Upper lobe of right lung (tissue), 1 donor: ENCODE measurements around the gene PSD. TPM values are rescaled to one million over a fixed set of nuclear protein-coding genes. Genes with fewer than 3 reads are reported as not detected.

ENCODE experiments used
- ATAC-seq: fragments of 200-7000 bp; cut with Tn5 transposase; one replicate; pipeline ENCODE4 v1.9.1; 2020; ENCODE audit warnings: mild to moderate bottlenecking, moderate library complexity
- DNase-seq: peaks from one replicate; pipeline ENCODE4 v3.0.0-alpha.2; 2020
- H3K27ac ChIP-seq: fragments of 200-600 bp; one replicate; pipeline ENCODE4 v1.8.0; 2022
- H3K27me3 ChIP-seq: fragments of 200-600 bp; one replicate; pipeline ENCODE4 v1.8.0; 2022; ENCODE audit warnings: mild to moderate bottlenecking
- H3K36me3 ChIP-seq: fragments of 200-600 bp; one replicate; pipeline ENCODE4 v1.8.0; 2022
- H3K4me1 ChIP-seq: fragments of 200-600 bp; one replicate; pipeline ENCODE4 v1.8.0; 2022
- H3K4me3 ChIP-seq: fragments of 200-600 bp; one replicate; pipeline ENCODE4 v1.8.0; 2022; ENCODE audit warnings: mild to moderate bottlenecking
- H3K9me3 ChIP-seq: fragments of 200-600 bp; one replicate; pipeline ENCODE4 v1.8.0; 2022
- CTCF ChIP-seq: fragments of 200-600 bp; IDR thresholded peaks from one replicate; pipeline ENCODE4 v1.8.0; 2022; ENCODE audit warnings: antibody characterized with exemption
- intact Hi-C: fragments of 100-400 bp; cut with DNase I; formaldehyde crosslinking; loops from one replicate; pipeline ENCODE4 v1.11.0; 2022
- total RNA-seq: library from RNA; stranded (reverse); fragmentation: NEBNext Ultra II Directional; extraction: Animal tissue kit (Norgen Biotek cat#: 25700); gene quantifications from one replicate; pipeline ENCODE4 v1.2.1, GENCODE V29; 2021
- donor health status: DM: no; HTN: yes; CAD: no; lungs with severe emphysema.

PSD gene
- total RNA-seq, 1 donor from 2014 or later = 3.5 TPM

GRCh38 chr10:102375250-102375649, 43.3 kb downstream of the PSD start:
- Histone ChIP-seq H3K27ac (no peak overlapping the region), H3K4me1 (no peaks in the 10 kb centered on the region), H3K4me3 (no peak overlapping the region), H3K27me3 (no peaks in the 10 kb centered on the region), H3K9me3 (no peaks in the 10 kb centered on the region), H3K36me3 (peaks cover 100% of the 10 kb centered on the region)
- DNase-seq (no peak), ATAC-seq (peak; percentile 33)
- TF ChIP-seq CTCF = no peak
- intact Hi-C loops = no loop called here

GRCh38 chr10:102371295-102371694, 47.3 kb downstream of the PSD start:
- Histone ChIP-seq H3K27ac (no peak overlapping the region), H3K36me3 (peaks cover 100% of the 10 kb centered on the region), H3K4me1 (no peaks in the 10 kb centered on the region), H3K27me3 (no peaks in the 10 kb centered on the region), H3K4me3 (no peak overlapping the region), H3K9me3 (no peaks in the 10 kb centered on the region)
- no peak for DNase-seq
- ATAC-seq = no peak
- no peak for TF ChIP-seq CTCF
- intact Hi-C loops = no loop called here

- Histone ChIP-seq H3K4me1 (no peaks in the 10 kb centered on the region), H3K36me3 (peaks cover 97% of the 10 kb centered on the region), H3K27me3 (no peaks in the 10 kb centered on the region), H3K4me3 (no peak overlapping the region), H3K9me3 (no peaks in the 10 kb centered on the region), H3K27ac (no peak overlapping the region)
- no peak for TF ChIP-seq CTCF
- intact Hi-C loops = no loop called here
- ATAC-seq (peak; percentile 88), DNase-seq (no peak)
Measured at GRCh38 chr10:102368077-102368476, 50.5 kb downstream of the PSD start.

- no peak overlapping the region for H3K27ac ChIP-seq
- no peak overlapping the region for H3K4me3 ChIP-seq
- intact Hi-C loops = no loop called here
- TF ChIP-seq CTCF = no peak
- DNase-seq = no peak
- no peaks in the 10 kb centered on the region for H3K4me1 ChIP-seq
- H3K36me3 ChIP-seq = peaks cover 97% of the 10 kb centered on the region
- no peak for ATAC-seq
- H3K27me3 ChIP-seq = no peaks in the 10 kb centered on the region
- H3K9me3 ChIP-seq = no peaks in the 10 kb centered on the region
Measured at GRCh38 chr10:102367441-102367840, 51.1 kb downstream of the PSD start.

- DNase-seq (no peak), ATAC-seq (no peak)
- no peaks in the 10 kb centered on the region for H3K9me3 ChIP-seq
- TF ChIP-seq CTCF = no peak
- no peaks in the 10 kb centered on the region for H3K27me3 ChIP-seq
- no peak overlapping the region for H3K4me3 ChIP-seq
- intact Hi-C loops = loop anchor here (10.0 kb wide), 1 partner anchor 194 kb away; no protein-coding TSS in a partner anchor
- H3K27ac ChIP-seq = no peak overlapping the region
- no peaks in the 10 kb centered on the region for H3K4me1 ChIP-seq
- H3K36me3 ChIP-seq = peaks cover 89% of the 10 kb centered on the region
Measured at GRCh38 chr10:102358712-102359382, 59.7 kb downstream of the PSD start.

GRCh38 chr10:102354451-102354850, 64.1 kb downstream of the PSD start:
- no peak overlapping the region for H3K27ac ChIP-seq
- no peak overlapping the region for H3K4me3 ChIP-seq
- no peaks in the 10 kb centered on the region for H3K4me1 ChIP-seq
- H3K36me3 ChIP-seq = peaks cover 74% of the 10 kb centered on the region
- DNase-seq (no peak), ATAC-seq (no peak)
- H3K27me3 ChIP-seq = no peaks in the 10 kb centered on the region
- intact Hi-C loops = loop anchor here (5.0 to 10.0 kb wide), 2 partner anchors 122 to 190 kb away; no protein-coding TSS in a partner anchor
- H3K9me3 ChIP-seq = no peaks in the 10 kb centered on the region
- TF ChIP-seq CTCF = no peak
